GM19043 (cell line): ENCODE measurements around the gene COL4A1.

Experiments
- ATAC-seq: cut with Tn5 transposase; IDR thresholded peaks from one replicate; pipeline ENCODE4 v1.9.1; 2021; ENCODE audit warnings: low read depth; ENCODE audit not compliant: unreplicated experiment

Gene COL4A1

GRCh38 chr13:110228936-110229904, 77.7 kb downstream of the COL4A1 start:
- no peak for ATAC-seq

DNA sequence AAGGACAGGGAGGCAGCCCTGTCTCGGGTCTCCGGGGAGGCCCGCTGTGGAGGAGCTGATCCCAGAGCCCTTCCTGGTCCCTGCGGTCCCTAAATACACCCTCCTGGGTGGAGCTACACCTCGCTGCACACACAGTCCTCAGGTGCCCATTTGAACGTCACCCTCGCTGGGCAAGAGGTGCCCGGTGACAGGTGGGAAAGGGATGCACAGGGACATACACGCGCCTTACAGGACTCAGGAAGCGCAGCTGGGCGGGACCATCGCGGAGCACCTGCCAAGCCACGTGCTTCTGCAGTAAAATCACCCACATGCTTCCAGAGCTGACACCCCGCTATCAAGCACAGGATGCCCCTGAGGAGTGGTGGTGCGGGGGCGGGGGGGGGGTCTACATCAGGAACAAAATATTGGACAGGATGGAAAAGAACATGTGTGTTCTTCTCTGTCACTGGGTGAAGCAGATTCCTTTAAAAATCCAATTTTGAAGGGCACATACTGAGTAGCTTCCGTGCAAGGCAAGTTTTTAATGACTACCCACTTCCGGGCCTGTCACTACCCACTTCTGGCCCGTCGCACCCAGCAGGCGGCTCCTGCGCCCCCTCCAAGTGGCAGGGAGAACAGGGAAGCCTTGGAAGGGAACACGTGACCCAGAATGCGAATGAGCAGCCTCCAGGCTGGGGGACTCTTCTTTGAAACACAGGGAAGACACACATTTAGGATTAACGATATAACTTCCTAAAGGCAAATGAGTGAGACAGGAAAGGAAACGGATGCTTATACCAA, 78.9 kb downstream of the COL4A1 start:
- no peak for ATAC-seq

DNA sequence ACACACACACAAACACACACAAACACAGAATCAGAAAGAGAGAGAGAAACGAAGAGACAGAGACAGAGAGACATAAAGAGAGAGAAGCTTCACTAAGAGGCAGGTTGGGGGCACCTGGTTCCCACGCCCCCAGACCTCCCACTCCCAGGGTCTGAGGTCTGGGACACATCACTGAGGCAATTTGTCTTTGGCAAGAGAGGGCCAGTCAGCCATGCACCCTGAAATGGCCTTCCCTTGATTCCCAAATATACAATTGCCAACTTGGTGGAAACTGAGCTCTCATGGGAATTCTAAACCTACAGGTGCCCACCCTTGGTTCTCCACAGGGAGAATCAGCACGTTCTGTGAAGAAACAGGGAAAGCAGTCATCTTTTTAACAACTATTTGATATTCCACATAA, 79.5 kb downstream of the COL4A1 start:
- ATAC-seq = no peak

GRCh38 chr13:110225609-110226574, 81.1 kb downstream of the COL4A1 start:
- ATAC-seq = no peak

- no peak for ATAC-seq
These were observed 82.0 kb downstream of the COL4A1 start for GRCh38 chr13:110225003-110225402.

DNA sequence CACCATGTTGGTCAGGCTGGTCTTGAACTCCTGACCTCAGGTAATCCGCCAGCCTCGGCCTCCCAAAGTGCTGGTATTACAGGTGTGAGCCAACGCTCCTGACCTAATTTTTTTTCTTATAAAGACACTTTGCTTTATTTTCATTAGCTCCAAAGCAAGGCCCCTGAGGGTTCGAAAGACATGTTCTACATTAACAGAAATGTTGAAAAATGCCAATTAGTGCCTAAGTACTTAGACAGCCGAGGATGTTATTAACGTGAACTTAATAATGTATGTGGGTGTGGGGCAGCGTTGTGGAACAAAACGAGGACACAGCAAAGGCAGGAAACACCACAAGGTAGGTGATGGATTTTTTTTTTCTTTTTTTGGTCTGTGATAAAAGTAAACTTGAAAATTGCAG, 82.4 kb downstream of the COL4A1 start:
- ATAC-seq = no peak

DNA sequence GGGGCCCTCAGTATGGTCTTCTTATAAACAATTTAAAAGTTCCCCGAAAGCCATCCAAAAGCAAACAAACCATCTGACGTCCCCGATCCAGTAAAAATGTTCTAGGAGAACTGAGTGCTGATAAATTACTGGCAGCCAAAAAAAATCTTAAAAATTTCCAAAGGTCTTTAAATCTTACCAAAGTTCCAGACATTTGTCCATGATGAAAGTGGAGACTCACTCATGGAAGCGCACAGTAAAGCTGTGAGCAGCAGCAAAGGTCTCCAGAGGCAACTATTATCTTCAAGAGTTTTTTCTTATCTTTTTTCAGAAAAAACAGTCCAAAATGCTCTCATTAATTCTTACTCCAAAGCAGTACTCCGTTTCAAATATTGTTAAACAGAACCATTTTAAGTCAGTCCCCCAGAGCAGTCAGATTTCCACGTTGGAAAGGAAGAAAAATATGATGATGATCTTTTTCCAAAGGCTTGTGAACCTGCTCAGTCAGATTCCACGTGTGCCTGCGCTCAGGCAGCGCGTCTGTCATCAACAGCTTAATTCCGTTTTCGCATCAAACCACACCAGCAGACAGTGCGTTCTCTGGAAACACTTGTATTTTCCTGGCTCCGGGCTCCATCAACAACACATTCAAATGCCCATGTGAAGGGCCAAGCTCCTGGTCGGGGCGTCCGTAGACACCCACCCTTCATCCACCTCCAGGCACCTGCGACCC, 85.4 kb downstream of the COL4A1 start:
- no peak for ATAC-seq

GRCh38 chr13:110220471-110220870, 86.5 kb downstream of the COL4A1 start:
- ATAC-seq = no peak

GRCh38 chr13:110218581-110219201, 88.3 kb downstream of the COL4A1 start:
- no peak for ATAC-seq

GRCh38 chr13:110217811-110218210, 89.1 kb downstream of the COL4A1 start:
- no peak for ATAC-seq

- no peak for ATAC-seq
These were observed 89.9 kb downstream of the COL4A1 start for GRCh38 chr13:110217085-110217484.

DNA sequence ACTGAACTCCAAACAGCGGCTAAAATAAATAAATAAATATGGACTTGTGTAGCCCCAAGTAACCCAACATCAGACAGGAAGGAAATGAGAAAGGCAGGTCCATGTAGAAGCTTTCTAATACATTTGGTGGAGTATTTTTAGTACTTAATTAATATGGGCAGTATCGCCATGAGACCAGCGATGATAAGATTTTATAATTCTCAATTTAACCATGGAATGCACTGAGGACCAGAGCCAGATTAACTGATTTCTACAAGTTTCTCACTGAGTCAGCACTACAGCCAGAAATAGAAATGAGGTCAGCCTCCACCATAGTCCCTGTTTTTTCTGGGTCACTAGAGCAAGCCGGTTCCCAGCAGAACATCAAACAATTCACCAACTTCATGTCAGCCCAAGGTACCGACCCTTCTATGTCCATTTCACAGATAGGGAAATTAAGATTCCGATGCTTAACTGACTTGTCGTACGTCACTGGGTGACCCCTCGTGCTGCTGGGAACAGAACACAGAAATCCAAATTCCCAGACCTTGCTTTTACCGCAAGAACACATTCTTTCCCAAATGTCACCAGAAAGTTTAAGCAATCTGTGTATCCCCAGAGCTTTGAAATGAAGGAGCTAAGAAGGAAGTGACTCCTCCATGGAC, 90.4 kb downstream of the COL4A1 start:
- no peak for ATAC-seq

GRCh38 chr13:110216006-110216397, 91.0 kb downstream of the COL4A1 start:
- no peak for ATAC-seq

- no peak for ATAC-seq
These were observed 91.4 kb downstream of the COL4A1 start for GRCh38 chr13:110215606-110216005.

GRCh38 chr13:110214637-110215036, 92.3 kb downstream of the COL4A1 start:
- no peak for ATAC-seq

DNA sequence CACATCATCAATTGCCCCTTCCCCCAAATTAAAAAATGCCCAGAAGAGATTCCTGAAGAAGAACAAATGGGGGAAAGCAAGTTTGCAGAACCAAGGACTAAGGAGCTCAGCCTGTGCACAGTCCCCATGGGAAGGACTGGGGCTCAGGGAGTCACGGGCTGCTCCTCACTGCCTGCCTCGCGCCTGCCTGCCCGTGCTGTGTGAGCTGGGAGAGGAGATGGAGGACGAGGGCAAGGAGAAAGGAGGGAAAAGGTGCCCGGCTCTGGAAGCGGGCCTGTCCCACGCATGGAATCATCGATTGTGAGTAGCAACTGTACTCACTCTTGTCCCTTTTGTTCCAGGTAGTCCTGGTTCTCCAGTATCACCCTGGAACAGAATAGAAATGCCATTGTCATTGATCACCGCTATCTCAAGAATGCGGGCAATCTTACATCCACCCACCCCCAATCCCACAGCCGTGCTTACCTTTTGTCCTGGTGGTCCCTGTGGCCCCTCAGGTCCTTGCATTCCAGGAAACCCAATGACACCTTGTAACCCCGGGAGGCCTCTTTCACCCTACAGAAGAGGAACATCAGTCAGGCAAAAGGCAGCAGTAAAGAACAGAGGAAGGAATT, 93.4 kb downstream of the COL4A1 start:
- ATAC-seq = no peak

- no peak for ATAC-seq
These were observed 94.4 kb downstream of the COL4A1 start for GRCh38 chr13:110212529-110212928.

DNA sequence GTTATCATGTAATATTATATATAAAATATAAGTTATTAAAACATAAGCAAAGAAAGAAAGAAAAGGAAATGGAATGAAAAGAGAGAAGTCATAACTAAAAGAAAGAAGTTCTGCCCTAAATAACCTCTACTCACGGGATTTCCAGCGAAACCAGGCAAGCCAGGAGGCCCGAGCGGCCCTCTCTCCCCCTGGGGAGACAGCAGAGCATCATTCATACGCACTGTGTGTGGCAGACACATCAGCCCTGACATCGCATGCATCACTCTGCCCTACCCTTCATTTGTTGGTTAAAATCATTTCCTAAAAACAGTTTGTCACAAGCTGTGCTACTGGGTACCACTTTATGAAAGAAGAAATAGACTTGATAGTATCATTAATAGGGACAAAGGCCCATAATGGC, 95.2 kb downstream of the COL4A1 start:
- no peak for ATAC-seq
